Loucy (cell line): ENCODE measurements around the gene CADM4.

Source experiments
- H2AFZ ChIP-seq: fragments of 200-600 bp; sonication (generic); 2 replicates; pipeline ENCODE4 v1.6.0; 2016; ENCODE audit warnings: antibody characterized with exemption, mild to moderate bottlenecking, low read length, moderate library complexity
- H3F3A ChIP-seq: fragments of 200-600 bp; 2 replicates; pipeline ENCODE4 v1.6.0; 2016; ENCODE audit warnings: antibody characterized with exemption, low read depth, mild to moderate bottlenecking
- H3K27me3 ChIP-seq: fragments of 200-600 bp; sonication (generic); 2 replicates; pipeline ENCODE4 v1.6.1; 2014; ENCODE audit warnings: low read length, mild to moderate bottlenecking; ENCODE audit not compliant: insufficient read depth, poor library complexity, severe bottlenecking
- H3K36me3 ChIP-seq: fragments of 200-600 bp; sonication (generic); 2 replicates; pipeline ENCODE4 v1.6.1; 2016; ENCODE audit warnings: low read length; ENCODE audit not compliant: insufficient read depth
- H3K4me1 ChIP-seq: fragments of 200-600 bp; sonication (generic); 2 replicates; pipeline ENCODE4 v1.5.1; 2014; ENCODE audit warnings: low read length, mild to moderate bottlenecking; ENCODE audit not compliant: insufficient read depth, poor library complexity, severe bottlenecking
- H3K4me2 ChIP-seq: fragments of 200-600 bp; sonication (generic); 2 replicates; pipeline ENCODE4 v1.6.0; 2014; ENCODE audit warnings: antibody characterized with exemption, low read length, low read depth, mild to moderate bottlenecking; ENCODE audit not compliant: poor library complexity, severe bottlenecking
- H3K4me3 ChIP-seq: fragments of 200-600 bp; sonication (generic); 2 replicates; pipeline ENCODE4 v1.5.1; 2014; ENCODE audit warnings: low read length, mild to moderate bottlenecking, mixed read lengths; ENCODE audit not compliant: poor library complexity, severe bottlenecking
- H3K79me2 ChIP-seq: fragments of 200-600 bp; sonication (generic); 2 replicates; pipeline ENCODE4 v1.6.1; 2014; ENCODE audit warnings: low read length; ENCODE audit not compliant: insufficient read depth
- H3K9ac ChIP-seq: fragments of 200-600 bp; sonication (generic); 2 replicates; pipeline ENCODE4 v1.6.0; 2014; ENCODE audit warnings: mild to moderate bottlenecking, low read depth, low read length, moderate library complexity; ENCODE audit not compliant: poor library complexity, severe bottlenecking
- H3K9me2 ChIP-seq: fragments of 200-600 bp; sonication (generic); replicated peaks from 2 replicates; pipeline ENCODE4 v1.6.1; 2016; ENCODE audit warnings: low read depth, low read length, mixed read lengths
- H3K9me3 ChIP-seq: fragments of 200-600 bp; sonication (generic); 2 replicates; pipeline ENCODE4 v1.6.1; 2014; ENCODE audit warnings: mild to moderate bottlenecking, antibody characterized with exemption, low read length, low read depth; ENCODE audit not compliant: insufficient read depth
- H4K20me1 ChIP-seq: fragments of 200-600 bp; sonication (generic); 2 replicates; pipeline ENCODE4 v1.6.0; 2014; ENCODE audit warnings: antibody characterized with exemption, low read length, mild to moderate bottlenecking; ENCODE audit not compliant: insufficient read depth, poor library complexity, severe bottlenecking
- EZH2phosphoT487 ChIP-seq: fragments of 200-600 bp; IDR thresholded peaks from 2 replicates; pipeline ENCODE4 v1.6.1; 2018; ENCODE audit warnings: antibody characterized with exemption, mild to moderate bottlenecking, moderate library complexity, borderline replicate concordance
- TF ChIP-seq, protein P1 (sequence below): fragments of 200-600 bp; sonication (generic); conservative IDR thresholded peaks from 2 replicates; pipeline ENCODE4 v1.5.1; 2014; ENCODE audit warnings: mild to moderate bottlenecking, antibody characterized with exemption, low read length

Gene CADM4

GRCh38 chr19:43681821-43682220 lies 42.2 kb upstream of the CADM4 start:
- Histone ChIP-seq H3K36me3 (no peaks in the 10 kb centered on the region), H3K4me2 (no peak overlapping the region), H3K4me1 (no peaks in the 10 kb centered on the region), H2AFZ (no peak overlapping the region), H3F3A (no peaks in the 10 kb centered on the region), H3K9me3 (no peaks in the 10 kb centered on the region), H3K9ac (no peak overlapping the region), H3K9me2 (no peaks in the 10 kb centered on the region), H3K4me3 (no peak overlapping the region), H3K79me2 (no peaks in the 10 kb centered on the region), H4K20me1 (no peaks in the 10 kb centered on the region), H3K27me3 (no peaks in the 10 kb centered on the region)
- TF ChIP-seq, protein P1, sequence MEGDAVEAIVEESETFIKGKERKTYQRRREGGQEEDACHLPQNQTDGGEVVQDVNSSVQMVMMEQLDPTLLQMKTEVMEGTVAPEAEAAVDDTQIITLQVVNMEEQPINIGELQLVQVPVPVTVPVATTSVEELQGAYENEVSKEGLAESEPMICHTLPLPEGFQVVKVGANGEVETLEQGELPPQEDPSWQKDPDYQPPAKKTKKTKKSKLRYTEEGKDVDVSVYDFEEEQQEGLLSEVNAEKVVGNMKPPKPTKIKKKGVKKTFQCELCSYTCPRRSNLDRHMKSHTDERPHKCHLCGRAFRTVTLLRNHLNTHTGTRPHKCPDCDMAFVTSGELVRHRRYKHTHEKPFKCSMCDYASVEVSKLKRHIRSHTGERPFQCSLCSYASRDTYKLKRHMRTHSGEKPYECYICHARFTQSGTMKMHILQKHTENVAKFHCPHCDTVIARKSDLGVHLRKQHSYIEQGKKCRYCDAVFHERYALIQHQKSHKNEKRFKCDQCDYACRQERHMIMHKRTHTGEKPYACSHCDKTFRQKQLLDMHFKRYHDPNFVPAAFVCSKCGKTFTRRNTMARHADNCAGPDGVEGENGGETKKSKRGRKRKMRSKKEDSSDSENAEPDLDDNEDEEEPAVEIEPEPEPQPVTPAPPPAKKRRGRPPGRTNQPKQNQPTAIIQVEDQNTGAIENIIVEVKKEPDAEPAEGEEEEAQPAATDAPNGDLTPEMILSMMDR, result no peak
- no peak for TF ChIP-seq EZH2phosphoT487

GRCh38 chr19:43678512-43679261 lies 39.0 kb upstream of the CADM4 start:
- Histone ChIP-seq H3F3A (no peaks in the 10 kb centered on the region), H3K4me1 (no peaks in the 10 kb centered on the region), H3K9me2 (no peaks in the 10 kb centered on the region), H3K27me3 (no peaks in the 10 kb centered on the region), H3K36me3 (no peaks in the 10 kb centered on the region), H3K4me3 (no peak overlapping the region), H3K79me2 (no peaks in the 10 kb centered on the region), H4K20me1 (no peaks in the 10 kb centered on the region), H3K9ac (no peak overlapping the region), H2AFZ (no peak overlapping the region), H3K4me2 (no peak overlapping the region), H3K9me3 (no peaks in the 10 kb centered on the region)
- TF ChIP-seq, protein P1, result no peak
- TF ChIP-seq EZH2phosphoT487, result no peak

GRCh38 chr19:43675906-43676305 lies 36.3 kb upstream of the CADM4 start:
- Histone ChIP-seq H3K27me3 (no peaks in the 10 kb centered on the region), H2AFZ (no peak overlapping the region), H3K9me3 (no peaks in the 10 kb centered on the region), H3K4me1 (no peaks in the 10 kb centered on the region), H3K36me3 (no peaks in the 10 kb centered on the region), H3K9me2 (no peaks in the 10 kb centered on the region), H3K9ac (no peak overlapping the region), H3K79me2 (no peaks in the 10 kb centered on the region), H3K4me3 (no peak overlapping the region), H4K20me1 (no peaks in the 10 kb centered on the region), H3F3A (no peaks in the 10 kb centered on the region), H3K4me2 (no peak overlapping the region)
- TF ChIP-seq EZH2phosphoT487, result no peak
- TF ChIP-seq, protein P1, result no peak
